Activated T-cell treated with anti-CD3 and anti-CD28 coated beads for 24 hours (primary cell): Measurements from ENCODE around the gene REEP6.
"Not testable (repeated sequence)": the region's sequence is repeated elsewhere in the genome, so short reads cannot be mapped to it uniquely, and the experiment has no call there.

Source experiments
- DNase-seq: peaks from one replicate; pipeline ENCODE4 v3.0.0-alpha.2; 2020; ENCODE audit warnings: low read depth

The REEP6 gene

DNA sequence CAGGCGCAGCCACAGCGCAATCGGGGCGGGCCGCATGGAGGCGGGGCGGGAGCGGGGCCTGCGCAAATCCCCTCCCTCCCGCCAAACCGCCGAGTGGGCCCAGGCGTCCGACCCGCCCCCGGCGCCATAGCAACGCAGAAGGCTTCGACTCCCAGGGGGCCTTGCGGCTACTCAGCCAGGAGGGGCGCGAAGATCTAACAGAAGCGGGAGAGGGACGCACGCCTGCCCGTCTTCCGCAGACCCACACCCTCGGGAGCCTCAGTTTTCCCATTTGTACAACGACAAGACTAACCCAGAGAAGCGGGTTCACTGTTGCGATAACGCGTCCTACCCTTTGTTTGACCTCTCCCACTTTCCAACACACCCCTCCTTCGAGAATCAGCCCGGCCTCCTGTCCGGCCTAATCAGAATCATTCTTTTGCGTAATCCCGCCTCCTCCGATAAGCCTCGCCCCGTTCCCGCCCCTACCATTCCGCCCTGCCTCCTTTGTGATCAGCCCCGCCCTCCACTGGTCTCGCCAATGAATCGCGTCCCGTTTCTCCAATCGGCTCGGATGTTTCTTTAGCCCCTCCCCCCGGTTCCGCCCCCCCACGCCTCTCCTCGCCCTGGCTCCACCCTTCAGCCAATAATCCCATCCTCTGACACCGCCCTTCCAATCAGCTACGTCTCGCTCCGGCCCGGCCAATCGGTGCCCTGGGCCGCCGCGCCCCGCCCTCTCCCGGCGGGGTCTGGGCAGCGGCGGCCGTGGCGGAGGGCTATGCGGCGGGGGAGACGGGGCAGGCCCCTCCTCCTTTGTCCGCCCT is 469 bp upstream of the REEP6 start, which contains the start of gene PCSK4:
PCSK4 (minus strand) TSS at position 40 of the 803 bp plus-strand sequence; CDS start at position 36, 4 bp downstream.
- DNase-seq: peak; percentile 98

GRCh38 chr19:1491849-1492170 is 829 bp downstream of the REEP6 start:
- DNase-seq: no peak

GRCh38 chr19:1492474-1493006 is 1.6 kb downstream of the REEP6 start:
- DNase-seq: no peak

- no peak for DNase-seq
Measured at GRCh38 chr19:1494115-1494815, 3.3 kb downstream of the REEP6 start.

DNA sequence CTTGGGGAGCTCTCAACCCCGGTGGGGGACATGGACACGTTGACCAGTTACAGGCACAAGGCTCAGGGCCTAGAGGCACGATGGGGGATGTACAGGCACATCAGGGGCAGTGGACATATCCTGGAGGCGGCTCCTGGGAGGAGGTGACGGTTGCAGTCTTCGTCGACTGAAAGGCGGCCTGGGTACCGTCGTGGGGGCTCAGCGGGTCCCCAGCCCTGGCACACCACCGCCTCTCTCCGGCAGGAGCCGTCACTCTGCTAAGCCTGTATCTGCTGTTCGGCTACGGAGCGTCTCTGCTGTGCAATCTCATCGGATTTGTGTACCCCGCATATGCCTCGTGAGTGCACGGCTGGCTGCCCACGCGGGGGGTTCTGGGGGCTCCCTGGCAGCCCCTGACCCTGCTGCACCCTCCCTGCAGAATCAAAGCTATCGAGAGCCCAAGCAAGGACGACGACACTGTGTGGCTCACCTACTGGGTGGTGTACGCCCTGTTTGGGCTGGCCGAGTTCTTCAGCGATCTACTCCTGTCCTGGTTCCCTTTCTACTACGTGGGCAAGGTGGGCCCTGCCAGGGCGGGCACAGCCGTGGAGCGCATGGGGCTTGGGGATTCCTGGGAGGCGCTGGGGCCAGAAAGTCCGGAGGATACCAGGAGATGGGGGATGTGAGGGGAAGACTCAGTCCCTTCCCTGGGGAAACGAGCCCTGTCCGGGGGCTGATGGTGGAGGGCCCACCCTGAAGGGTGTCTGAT is 4.2 kb downstream of the REEP6 start:
- DNase-seq: no peak

DNA sequence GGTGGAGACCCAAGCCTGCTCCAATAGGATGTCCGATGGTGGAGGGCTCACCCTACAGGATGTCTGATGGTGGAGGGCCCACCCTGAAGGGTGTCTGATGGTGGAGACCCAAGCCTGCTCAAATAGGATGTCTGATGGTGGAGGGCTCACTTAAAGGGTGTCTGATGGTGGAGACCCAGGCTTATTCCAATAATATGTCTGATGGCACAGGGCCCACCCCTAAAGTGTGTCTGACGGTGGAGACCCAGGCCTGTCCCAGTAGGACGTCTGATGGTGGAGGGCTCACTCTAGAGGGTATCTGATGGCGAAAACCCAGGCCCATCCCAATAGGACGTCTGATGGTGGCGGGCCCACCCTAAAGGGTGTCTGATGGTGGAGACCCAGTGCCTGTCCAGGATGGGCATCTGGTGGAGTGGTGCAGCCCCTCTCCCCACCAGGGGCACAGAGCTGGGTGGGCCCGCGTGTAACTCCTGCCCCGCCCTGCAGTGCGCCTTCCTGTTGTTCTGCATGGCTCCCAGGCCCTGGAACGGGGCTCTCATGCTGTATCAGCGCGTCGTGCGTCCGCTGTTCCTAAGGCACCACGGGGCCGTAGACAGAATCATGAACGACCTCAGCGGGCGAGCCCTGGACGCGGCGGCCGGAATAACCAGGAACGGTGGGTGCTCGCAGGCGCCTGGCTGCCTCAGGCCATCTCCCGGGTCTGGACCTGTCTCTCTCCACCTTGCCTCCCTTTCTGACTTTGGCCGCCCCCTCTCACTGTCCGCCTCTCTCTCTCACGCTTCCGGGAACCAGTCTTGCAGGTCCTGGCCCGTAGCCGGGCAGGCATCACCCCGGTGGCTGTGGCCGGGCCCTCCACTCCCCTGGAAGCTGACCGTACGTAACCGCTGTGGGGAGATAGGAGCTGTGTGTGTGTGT is 5.1 kb downstream of the REEP6 start:
- DNase-seq: no peak

DNA sequence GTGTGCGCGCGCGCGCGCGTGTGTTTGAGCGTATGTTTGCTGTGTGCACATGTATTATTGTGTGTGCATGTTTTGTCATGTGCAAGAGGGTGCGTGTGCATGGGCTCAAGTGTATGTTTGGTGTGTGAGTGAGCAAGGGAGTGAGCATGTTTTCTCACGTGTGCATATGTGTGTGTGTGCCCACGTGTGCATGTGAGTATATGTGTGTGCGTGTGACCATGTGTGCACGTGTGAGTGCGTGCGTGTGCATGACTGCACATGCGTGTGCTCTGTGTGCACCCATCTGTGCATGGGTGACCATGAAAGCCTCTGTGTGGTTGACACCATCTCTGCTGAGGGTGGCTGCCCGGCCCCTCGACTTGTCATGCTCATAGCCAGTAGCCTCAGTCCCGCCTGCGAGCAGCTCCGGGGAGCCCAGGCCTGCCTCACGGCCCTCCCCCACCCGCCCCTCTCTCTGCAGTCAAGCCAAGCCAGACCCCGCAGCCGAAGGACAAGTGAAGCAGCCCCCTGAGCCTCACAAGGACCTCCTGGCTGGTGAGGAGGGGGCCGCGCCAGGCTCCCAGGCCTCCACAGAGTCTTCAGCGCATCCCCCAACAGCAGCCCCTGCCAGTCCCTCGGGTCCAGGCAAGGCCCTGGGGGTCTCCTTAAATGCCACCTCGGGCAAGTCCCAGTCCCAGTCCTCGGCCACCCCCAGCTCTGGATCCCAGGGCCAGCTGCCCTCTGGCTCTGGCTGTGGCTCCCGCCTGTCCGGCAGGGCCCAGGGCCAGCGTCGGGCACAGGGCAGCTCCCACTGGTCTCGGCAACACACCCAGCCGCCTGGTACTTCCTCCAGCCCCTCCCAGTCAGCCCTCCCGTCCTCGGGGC is 6.0 kb downstream of the REEP6 start:
- no peak for DNase-seq

DNA sequence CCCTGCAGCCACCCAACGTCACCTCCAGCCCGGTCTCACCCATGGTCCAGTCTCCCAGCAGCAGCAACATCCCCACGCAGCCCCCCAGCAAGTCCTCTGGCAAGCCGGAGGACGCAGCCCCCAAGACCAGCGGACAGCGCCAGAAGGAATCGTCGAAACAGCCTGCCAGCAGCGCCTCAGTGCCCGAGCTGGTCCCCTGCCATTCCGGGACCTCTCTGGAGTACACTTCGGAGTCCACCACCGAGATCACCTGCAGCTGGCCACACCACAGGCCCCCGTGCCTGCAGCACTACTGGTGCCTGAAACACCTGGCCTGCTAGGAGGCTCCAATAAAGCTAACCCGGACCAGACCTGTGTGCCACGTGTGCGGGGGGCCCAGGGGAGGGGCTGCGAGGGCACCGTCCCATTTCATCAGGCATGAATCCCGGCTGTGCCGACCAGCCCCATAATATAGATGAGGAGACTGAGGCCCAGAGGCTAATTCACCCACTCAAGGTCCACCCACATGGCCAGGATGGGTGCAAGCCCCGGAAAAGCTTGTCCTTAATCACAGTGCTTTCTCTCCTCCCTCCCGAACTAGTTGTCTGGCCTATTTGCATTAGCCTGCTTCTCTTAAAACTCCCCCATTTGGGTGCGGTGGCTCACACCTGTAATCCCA is 6.7 kb downstream of the REEP6 start:
- DNase-seq: no peak

- DNase-seq: not testable (repeated sequence)
Measured at GRCh38 chr19:1499231-1499630, 8.2 kb downstream of the REEP6 start.

DNA sequence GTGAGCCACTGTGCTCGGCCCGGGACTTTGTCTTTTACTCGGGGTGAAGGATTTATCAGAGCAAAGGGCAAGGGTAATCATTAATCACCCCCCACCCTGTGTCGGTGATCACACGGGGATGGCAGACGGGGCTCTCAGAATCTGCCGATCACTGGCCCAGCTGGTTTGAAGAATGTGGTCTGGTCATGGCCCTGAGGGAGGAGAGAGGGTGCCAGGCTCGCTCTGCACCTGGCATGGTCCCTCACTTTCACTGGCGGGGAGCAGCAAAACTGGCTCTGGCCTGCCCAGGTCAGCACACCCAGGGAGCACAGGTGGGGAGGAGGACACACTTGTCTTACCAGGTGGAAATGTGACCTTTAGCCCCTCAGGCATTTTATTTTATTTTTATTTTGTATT is 10.2 kb downstream of the REEP6 start:
- no peak for DNase-seq

GRCh38 chr19:1502433-1503088 is 11.6 kb downstream of the REEP6 start:
- no peak for DNase-seq

- DNase-seq: peak; percentile 58
Measured at GRCh38 chr19:1503089-1503924, 12.3 kb downstream of the REEP6 start.

DNA sequence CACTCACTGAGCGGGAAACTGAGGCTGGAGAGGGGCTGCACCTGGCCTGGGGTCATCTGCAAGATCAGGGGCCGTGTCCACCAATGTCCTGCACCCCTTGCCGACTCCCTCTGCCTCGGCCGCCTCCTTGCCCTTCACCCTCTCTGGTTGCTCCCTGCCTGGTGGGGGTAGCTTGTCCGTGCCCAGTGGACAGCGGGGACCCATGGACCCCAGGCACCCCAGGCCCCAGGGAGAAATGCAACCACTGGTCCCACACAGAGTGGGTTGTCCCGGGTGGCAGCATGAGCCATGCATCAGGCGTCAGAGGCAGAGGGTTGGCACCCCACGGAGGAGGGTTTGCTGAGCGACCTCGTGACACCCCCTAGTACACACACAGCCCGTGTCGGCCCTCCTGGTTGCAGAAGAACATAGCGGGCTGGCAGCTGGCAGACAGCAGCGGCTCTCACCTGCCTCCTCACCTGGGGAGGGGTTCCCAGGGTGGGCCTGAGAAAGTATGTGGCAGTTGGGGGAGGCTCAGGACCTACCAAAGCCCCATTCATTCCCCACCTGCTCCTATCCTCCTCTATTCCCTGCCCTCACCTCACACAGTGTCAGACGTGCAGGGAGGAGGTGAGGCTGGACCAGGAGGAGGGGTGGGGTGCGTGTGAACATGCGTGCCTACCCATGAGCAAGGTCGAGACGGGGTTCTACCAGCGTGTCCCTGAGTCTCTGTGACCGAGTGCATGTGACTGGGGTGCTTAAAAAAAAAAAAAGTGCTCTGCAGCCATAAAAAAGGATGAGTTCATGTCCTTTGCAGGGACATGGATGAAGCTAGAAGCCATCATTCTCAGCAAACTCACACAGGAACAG is 13.2 kb downstream of the REEP6 start:
- DNase-seq: no peak

- DNase-seq: no peak
Measured at GRCh38 chr19:1505012-1505411, 14.0 kb downstream of the REEP6 start.

DNA sequence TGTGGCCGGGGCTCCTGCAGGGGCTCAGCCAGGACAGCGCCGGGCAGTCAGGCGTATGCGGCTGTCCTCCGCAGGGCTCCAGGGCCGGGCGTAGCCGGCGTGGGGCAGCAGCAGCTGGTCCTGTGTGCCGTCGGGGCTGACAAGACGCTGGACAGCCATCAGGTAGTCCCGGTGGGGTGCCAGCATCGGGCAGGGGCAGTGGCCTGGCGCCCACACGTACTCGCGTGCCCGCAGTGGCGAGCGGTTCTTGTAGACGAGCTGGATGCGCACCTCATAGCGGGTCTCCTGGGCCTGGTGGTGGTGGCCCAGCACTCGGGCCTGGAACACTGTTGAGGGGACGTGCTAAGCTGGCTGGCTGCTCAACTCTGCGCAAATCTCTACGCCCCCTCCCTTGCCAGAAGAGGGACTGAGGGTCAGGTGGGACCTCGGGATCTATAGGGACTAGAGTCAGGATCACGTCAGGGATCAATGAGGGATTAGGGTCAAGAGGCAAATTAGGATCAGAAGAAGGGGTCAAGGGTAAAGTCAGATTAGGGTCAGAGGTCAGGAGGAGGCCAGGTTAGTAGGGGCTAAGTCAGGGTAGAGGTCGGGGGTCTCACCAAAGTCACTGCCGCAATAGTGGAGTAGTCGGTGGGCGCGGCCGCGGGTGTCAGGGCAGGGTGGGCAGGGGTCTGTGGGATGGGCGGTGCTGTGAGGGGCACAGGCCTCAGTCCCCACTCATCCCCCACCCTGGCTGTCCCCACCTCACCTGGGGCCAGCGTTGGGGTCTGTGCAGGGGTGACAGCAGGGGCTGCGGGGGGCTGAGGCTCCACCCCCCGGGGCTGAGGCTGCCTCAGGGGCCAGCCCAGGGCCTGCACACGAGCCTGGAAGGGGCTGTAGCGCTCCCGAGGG is 15.3 kb downstream of the REEP6 start:
- DNase-seq: no peak

DNA sequence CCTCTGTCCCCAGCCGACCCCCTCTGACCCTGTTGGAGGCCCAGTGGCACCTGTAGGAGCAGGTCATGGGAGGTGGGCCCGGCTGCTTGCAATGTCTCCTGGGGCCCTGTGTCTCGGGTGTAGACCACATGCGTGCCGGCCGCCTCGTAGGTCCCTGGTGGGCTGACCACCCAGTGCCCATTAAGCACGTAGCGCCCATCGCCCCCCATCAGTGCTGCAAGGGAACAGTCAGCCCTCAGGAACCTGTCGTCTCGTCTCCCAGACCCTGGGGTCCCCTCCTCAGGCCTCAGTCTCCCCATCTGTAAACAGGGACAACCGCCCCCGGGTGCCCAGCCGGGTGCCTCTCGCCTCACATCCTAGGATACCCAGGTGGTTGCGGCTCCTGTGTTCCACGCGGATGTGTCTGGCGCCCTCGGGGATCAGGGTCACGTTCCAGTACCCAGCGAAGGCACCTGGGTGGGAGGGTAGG is 16.2 kb downstream of the REEP6 start:
- DNase-seq: no peak
